AG04450 (cell line): ENCODE measurements around the gene LCMT2. TPM values are rescaled to one million over a fixed set of nuclear protein-coding genes. Genes with fewer than 3 reads are reported as not detected.

Experiments used
- CTCF ChIA-PET: fragments of 300-600, 350-600 bp; formaldehyde crosslinking; extraction: SDS; loops from one replicate; lab custom pipeline; 2022; ENCODE audit warnings: antibody characterized with exemption, inconsistent platforms; lab: Charles Lee
- POLR2A ChIA-PET: fragments of 350-600 bp; formaldehyde crosslinking; extraction: SDS; loops from one replicate; lab custom pipeline; 2021; ENCODE audit warnings: antibody characterized with exemption, inconsistent platforms; lab: Yijun Ruan, JAX
- DNase-seq: peaks from one replicate; pipeline ENCODE4 v3.0.0-alpha.2; 2011; ENCODE audit warnings: low read depth, low spot score
- H3K27ac ChIP-seq: one replicate; pipeline ENCODE4 v1.5.1; 2012; ENCODE audit warnings: low read depth, low read length, control low read depth
- H3K27me3 ChIP-seq: one replicate; pipeline ENCODE4 v1.6.0; 2012; ENCODE audit warnings: low read length; ENCODE audit not compliant: control insufficient read depth, insufficient read depth
- H3K4me3 ChIP-seq: 2 replicates; pipeline ENCODE4 v1.5.1; 2011; ENCODE audit warnings: mild to moderate bottlenecking, low read depth, low read length, control low read depth
- H3K9me3 ChIP-seq: 2 replicates; pipeline ENCODE4 v1.5.1; 2012; ENCODE audit warnings: low read length; ENCODE audit not compliant: control insufficient read depth, insufficient read depth
- polyA plus RNA-seq: library from polyadenylated mRNA; depleted of rRNA; stranded (reverse); fragments of >200 nt; gene quantifications from 2 replicates; pipeline ENCODE4 v1.2.3, GENCODE V29; 2011
- TF ChIP-seq, protein P1 (sequence below): IDR thresholded peaks from 2 replicates; pipeline ENCODE4 v1.5.1; 2011; ENCODE audit warnings: low read depth, low read length, control low read depth, inconsistent platforms

Gene LCMT2
- polyA plus RNA-seq, 1 experiment: 11.7 TPM

DNA sequence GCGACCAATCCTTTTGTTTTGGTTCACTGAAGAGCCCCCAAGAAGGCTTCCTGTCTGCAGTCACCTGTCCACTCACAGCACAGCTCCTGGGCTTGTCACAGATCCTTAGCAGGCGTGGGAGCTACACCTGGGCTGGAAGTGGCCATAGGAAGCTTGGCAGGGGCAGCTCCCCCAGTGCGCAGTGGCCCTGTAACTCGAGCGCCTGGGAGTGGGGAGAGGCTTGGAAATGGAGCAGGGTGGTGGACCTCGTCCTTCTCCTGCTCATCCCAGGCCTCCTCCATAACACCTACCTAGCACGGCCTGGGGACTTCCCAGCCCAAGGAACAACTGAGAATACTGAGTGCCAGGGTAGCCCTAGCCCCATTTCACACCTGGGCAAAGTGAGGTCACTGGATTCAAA, 44.3 kb downstream of the LCMT2 start:
- H3K27me3 ChIP-seq: peaks cover 14% of the 10 kb centered on the region
- ChIA-PET POLR2A (interaction anchor here (1.0 kb wide), 2 partner anchors 61 to 101 kb away, joined by 4 read pairs; partner anchors contain the start of gene CCNDBP1), CTCF (interaction anchor here (0.5 to 5.3 kb wide), 29 partner anchors 9 to 239 kb away, joined by 3 to 160 read pairs (median 6); partner anchors contain the start of genes CCNDBP1 and UBR1)
- no peak overlapping the region for H3K4me3 ChIP-seq
- no peak for DNase-seq
- TF ChIP-seq, protein P1, sequence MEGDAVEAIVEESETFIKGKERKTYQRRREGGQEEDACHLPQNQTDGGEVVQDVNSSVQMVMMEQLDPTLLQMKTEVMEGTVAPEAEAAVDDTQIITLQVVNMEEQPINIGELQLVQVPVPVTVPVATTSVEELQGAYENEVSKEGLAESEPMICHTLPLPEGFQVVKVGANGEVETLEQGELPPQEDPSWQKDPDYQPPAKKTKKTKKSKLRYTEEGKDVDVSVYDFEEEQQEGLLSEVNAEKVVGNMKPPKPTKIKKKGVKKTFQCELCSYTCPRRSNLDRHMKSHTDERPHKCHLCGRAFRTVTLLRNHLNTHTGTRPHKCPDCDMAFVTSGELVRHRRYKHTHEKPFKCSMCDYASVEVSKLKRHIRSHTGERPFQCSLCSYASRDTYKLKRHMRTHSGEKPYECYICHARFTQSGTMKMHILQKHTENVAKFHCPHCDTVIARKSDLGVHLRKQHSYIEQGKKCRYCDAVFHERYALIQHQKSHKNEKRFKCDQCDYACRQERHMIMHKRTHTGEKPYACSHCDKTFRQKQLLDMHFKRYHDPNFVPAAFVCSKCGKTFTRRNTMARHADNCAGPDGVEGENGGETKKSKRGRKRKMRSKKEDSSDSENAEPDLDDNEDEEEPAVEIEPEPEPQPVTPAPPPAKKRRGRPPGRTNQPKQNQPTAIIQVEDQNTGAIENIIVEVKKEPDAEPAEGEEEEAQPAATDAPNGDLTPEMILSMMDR: no peak
- H3K27ac ChIP-seq: no peak overlapping the region
- no peaks in the 10 kb centered on the region for H3K9me3 ChIP-seq

- Histone ChIP-seq H3K4me3 (no peak overlapping the region), H3K27me3 (peaks cover 14% of the 10 kb centered on the region), H3K9me3 (no peaks in the 10 kb centered on the region), H3K27ac (no peak overlapping the region)
- peak; percentile 36 for DNase-seq
- TF ChIP-seq, protein P1: peak; percentile 86
- POLR2A ChIA-PET: interaction anchor here (1.0 kb wide), 2 partner anchors 60 to 100 kb away, joined by 4 read pairs; partner anchors contain the start of gene CCNDBP1
- CTCF ChIA-PET: interaction anchor here (0.6 to 5.3 kb wide), 42 partner anchors 9 to 269 kb away, joined by 3 to 160 read pairs (median 5); partner anchors contain the start of genes CCNDBP1 and UBR1
Measured at GRCh38 chr15:43285609-43286037, 44.8 kb downstream of the LCMT2 start.

GRCh38 chr15:43283526-43283925, 46.8 kb downstream of the LCMT2 start:
- H3K9me3 ChIP-seq: no peaks in the 10 kb centered on the region
- no peak overlapping the region for H3K4me3 ChIP-seq
- TF ChIP-seq, protein P1: no peak
- no peak for DNase-seq
- POLR2A ChIA-PET: no interaction called here
- H3K27me3 ChIP-seq: peaks cover 19% of the 10 kb centered on the region
- CTCF ChIA-PET: interaction anchor here (5.3 kb wide), 1 partner anchor 57 kb away, joined by 160 read pairs; no protein-coding TSS in a partner anchor
- no peak overlapping the region for H3K27ac ChIP-seq

DNA sequence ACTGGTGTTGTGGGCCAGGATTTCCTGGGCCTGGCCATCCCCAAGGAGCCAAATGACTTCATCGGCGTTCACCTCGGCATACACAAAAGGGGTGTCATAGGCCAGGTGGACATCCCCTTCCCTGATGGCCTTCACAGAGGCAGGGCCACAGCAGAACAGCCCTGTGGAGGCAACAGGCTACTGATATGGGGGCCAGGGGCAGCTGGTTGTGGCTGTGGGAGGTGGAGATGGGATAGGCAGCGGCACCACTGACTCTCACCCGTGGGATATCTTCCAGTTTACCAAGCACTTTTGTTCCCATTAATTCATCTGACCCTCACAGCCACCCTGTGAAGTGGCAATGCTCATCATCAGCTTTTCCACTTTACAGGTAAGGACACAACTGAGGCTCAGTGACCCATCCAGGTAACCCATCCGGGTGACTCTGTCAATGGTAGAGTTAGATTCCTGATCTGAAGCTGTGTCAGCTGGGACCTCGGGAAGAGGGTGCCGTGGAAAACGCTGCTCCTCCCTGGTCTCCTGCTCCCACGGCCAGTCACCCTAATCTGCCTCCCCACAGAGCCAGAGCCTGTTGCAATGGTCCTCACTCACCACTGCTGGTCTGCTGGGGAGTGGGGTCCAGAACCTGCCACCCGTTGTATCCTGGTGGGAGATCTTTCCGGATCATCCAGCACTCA, 48.3 kb downstream of the LCMT2 start:
- CTCF ChIA-PET: interaction anchor here (0.6 to 5.3 kb wide), 2 partner anchors 56 to 292 kb away, joined by 3 to 160 read pairs; no protein-coding TSS in a partner anchor
- Histone ChIP-seq H3K27ac (no peak overlapping the region), H3K27me3 (peaks cover 20% of the 10 kb centered on the region), H3K4me3 (no peak overlapping the region), H3K9me3 (no peaks in the 10 kb centered on the region)
- TF ChIP-seq, protein P1: no peak
- POLR2A ChIA-PET: no interaction called here
- no peak for DNase-seq

- Histone ChIP-seq H3K9me3 (no peaks in the 10 kb centered on the region), H3K4me3 (no peak overlapping the region), H3K27ac (no peak overlapping the region), H3K27me3 (peaks cover 18% of the 10 kb centered on the region)
- DNase-seq: no peak
- TF ChIP-seq, protein P1: no peak
- ChIA-PET POLR2A (no interaction called here), CTCF (interaction anchor here (1.3 kb wide), 1 partner anchor 55 kb away, joined by 3 read pairs; no protein-coding TSS in a partner anchor)
Measured at GRCh38 chr15:43280996-43281395, 49.4 kb downstream of the LCMT2 start.
